Neural cell (in vitro differentiated cells): Measurements from ENCODE around the gene IL17D. TPM values are rescaled to one million over a fixed set of nuclear protein-coding genes. Genes with fewer than 3 reads are reported as not detected.

ENCODE experiments used
- H2AFZ ChIP-seq: fragments of 200-600, 300-800 bp; sonication (generic), shearing (Covaris generic); 2 replicates; pipeline ENCODE4 v1.6.0; 2014; ENCODE audit warnings: low read depth, mild to moderate bottlenecking, antibody characterized with exemption, low read length, moderate library complexity
- H3F3A ChIP-seq: fragments of 200-600 bp; shearing (Covaris generic); 2 replicates; pipeline ENCODE4 v1.6.1; 2016; ENCODE audit warnings: mild to moderate bottlenecking, moderate library complexity, mixed read lengths, antibody characterized with exemption, low read length; ENCODE audit not compliant: insufficient read depth, poor library complexity, severe bottlenecking
- H3K27ac ChIP-seq: fragments of 200-600, 300-800 bp; sonication (generic), shearing (Covaris generic); 2 replicates; pipeline ENCODE4 v1.5.1; 2014; ENCODE audit warnings: mild to moderate bottlenecking, low read length, moderate library complexity
- H3K27me3 ChIP-seq: fragments of 300-800, 200-600 bp; sonication (generic), shearing (Covaris generic); 2 replicates; pipeline ENCODE4 v1.6.0; 2014; ENCODE audit warnings: mild to moderate bottlenecking, low read depth, low read length, moderate library complexity; ENCODE audit not compliant: insufficient read depth
- H3K36me3 ChIP-seq: fragments of 300-800, 200-600 bp; sonication (generic), shearing (Covaris generic); 2 replicates; pipeline ENCODE4 v1.5.1; 2014; ENCODE audit warnings: mild to moderate bottlenecking, antibody characterized with exemption, low read length, moderate library complexity; ENCODE audit not compliant: insufficient read depth
- H3K4me2 ChIP-seq: fragments of 300-800, 200-600 bp; sonication (generic), shearing (Covaris generic); 2 replicates; pipeline ENCODE4 v1.6.0; 2014; ENCODE audit warnings: mild to moderate bottlenecking, low read length
- H3K4me3 ChIP-seq: fragments of 300-800, 200-600 bp; sonication (generic), shearing (Covaris generic); 2 replicates; pipeline ENCODE4 v1.5.1; 2014; ENCODE audit warnings: mild to moderate bottlenecking, low read length, moderate library complexity
- H3K79me2 ChIP-seq: fragments of 200-600 bp; shearing (Covaris generic); replicated peaks from 2 replicates; pipeline ENCODE4 v1.6.0; 2014; ENCODE audit warnings: mild to moderate bottlenecking, low read length, moderate library complexity; ENCODE audit not compliant: insufficient read depth
- H3K9ac ChIP-seq: fragments of 300-800, 200-600 bp; sonication (generic), shearing (Covaris generic); 2 replicates; pipeline ENCODE4 v1.6.1; 2016; ENCODE audit warnings: mild to moderate bottlenecking, low read length, mixed read lengths
- H3K9me2 ChIP-seq: fragments of 200-600 bp; shearing (Covaris generic); 2 replicates; pipeline ENCODE4 v1.6.1; 2016; ENCODE audit warnings: mild to moderate bottlenecking, low read length, mixed read lengths; ENCODE audit not compliant: insufficient read depth
- H3K9me3 ChIP-seq: fragments of 200-600, 300-800 bp; sonication (generic), shearing (Covaris generic); 2 replicates; pipeline ENCODE4 v1.6.1; 2016; ENCODE audit warnings: mild to moderate bottlenecking, mixed run types, low read length, moderate library complexity, mixed read lengths
- H4K20me1 ChIP-seq: fragments of 200-600 bp; shearing (Covaris generic); 2 replicates; pipeline ENCODE4 v1.6.1; 2016; ENCODE audit warnings: mild to moderate bottlenecking, mixed run types; ENCODE audit not compliant: insufficient read depth
- CTCF ChIP-seq: fragments of 450-650 bp; IDR thresholded peaks from 2 replicates; pipeline ENCODE4 v1.5.1; 2014; ENCODE audit warnings: antibody characterized with exemption, mild to moderate bottlenecking, moderate library complexity; ENCODE audit not compliant: poor library complexity, severe bottlenecking
- EP300 ChIP-seq: fragments of 450-650 bp; conservative IDR thresholded peaks from 2 replicates; pipeline ENCODE4 v1.6.1; 2014; ENCODE audit warnings: antibody characterized with exemption, mild to moderate bottlenecking, moderate library complexity; ENCODE audit not compliant: poor library complexity, severe bottlenecking
- EZH2 ChIP-seq: fragments of 200-600, 300-800 bp; shearing (Covaris generic), sonication (generic); IDR thresholded peaks from 2 replicates; pipeline ENCODE4 v1.6.1; 2014; ENCODE audit warnings: antibody characterized with exemption, low read length, borderline replicate concordance, mild to moderate bottlenecking; ENCODE audit not compliant: insufficient read depth, poor library complexity, severe bottlenecking
- MXI1 ChIP-seq: fragments of 450-650 bp; conservative IDR thresholded peaks from 2 replicates; pipeline ENCODE4 v1.6.1; 2014; ENCODE audit warnings: antibody characterized with exemption, mild to moderate bottlenecking; ENCODE audit not compliant: poor library complexity, severe bottlenecking
- POLR2AphosphoS5 ChIP-seq: IDR thresholded peaks from 2 replicates; pipeline ENCODE4 v1.6.1; 2012
- RAD21 ChIP-seq: fragments of 450-650 bp; conservative IDR thresholded peaks from 2 replicates; pipeline ENCODE4 v1.6.1; 2014; ENCODE audit warnings: antibody characterized with exemption, mild to moderate bottlenecking, moderate library complexity
- REST ChIP-seq: IDR thresholded peaks from 2 replicates; pipeline ENCODE4 v1.6.1; 2012; ENCODE audit warnings: borderline replicate concordance
- SMC3 ChIP-seq: fragments of 450-650 bp; conservative IDR thresholded peaks from 2 replicates; pipeline ENCODE4 v1.6.1; 2014; ENCODE audit warnings: antibody characterized with exemption, mild to moderate bottlenecking, moderate library complexity; ENCODE audit not compliant: poor library complexity
- TAF1 ChIP-seq: IDR thresholded peaks from 2 replicates; pipeline ENCODE4 v1.6.1; 2012; ENCODE audit warnings: low read depth
- polyA plus RNA-seq: library from polyadenylated mRNA; depleted of rRNA; stranded (reverse); fragments of >200 nt; gene quantifications from 2 replicates; pipeline ENCODE4 v1.2.3, GENCODE V29; 2014

IL17D gene
- polyA plus RNA-seq, 1 donor from 2014 or later, result 14.5 TPM

GRCh38 chr13:20716951-20717350 is 13.5 kb downstream of the IL17D start:
- Histone ChIP-seq H3K9ac (no peak overlapping the region), H4K20me1 (no peaks in the 10 kb centered on the region), H3K4me3 (no peak overlapping the region), H2AFZ (no peak overlapping the region), H3K27me3 (peaks cover 7% of the 10 kb centered on the region), H3K36me3 (no peaks in the 10 kb centered on the region), H3K9me3 (no peaks in the 10 kb centered on the region), H3F3A (no peaks in the 10 kb centered on the region), H3K79me2 (no peaks in the 10 kb centered on the region), H3K27ac (no peak overlapping the region), H3K9me2 (no peaks in the 10 kb centered on the region), H3K4me2 (no peak overlapping the region)
- TF ChIP-seq SMC3, result no peak
- TF ChIP-seq MXI1, result no peak
- no peak for TF ChIP-seq EP300
- TF ChIP-seq TAF1, result no peak
- no peak for TF ChIP-seq EZH2
- TF ChIP-seq CTCF, result no peak
- no peak for TF ChIP-seq REST
- no peak for TF ChIP-seq RAD21
- TF ChIP-seq POLR2AphosphoS5, result no peak

GRCh38 chr13:20717581-20718542 is 14.4 kb downstream of the IL17D start:
- Histone ChIP-seq H3K27ac (no peak overlapping the region), H3K36me3 (no peaks in the 10 kb centered on the region), H4K20me1 (no peaks in the 10 kb centered on the region), H3K9ac (no peak overlapping the region), H3K9me3 (no peaks in the 10 kb centered on the region), H3K4me3 (no peak overlapping the region), H2AFZ (no peak overlapping the region), H3K27me3 (peaks cover 8% of the 10 kb centered on the region), H3F3A (no peaks in the 10 kb centered on the region), H3K79me2 (no peaks in the 10 kb centered on the region), H3K4me2 (no peak overlapping the region), H3K9me2 (no peaks in the 10 kb centered on the region)
- TF ChIP-seq SMC3, result no peak
- TF ChIP-seq EZH2, result no peak
